ENCODE data around the gene STK24.

Gene STK24

GRCh38 chr13:98411617-98412265 is 165.2 kb downstream of the STK24 start:
- TF ChIP-seq RARB (CRISPR knock-in tag; IDR thresholded peaks at IDR 0.05): no peak
- TF ChIP-seq ISL1 (CRISPR knock-in tag; IDR thresholded peaks at IDR 0.05): no peak
- TF ChIP-seq ZFP3 (CRISPR knock-in tag; IDR thresholded peaks at IDR 0.05): no peak
- TF ChIP-seq ZNF565 (CRISPR knock-in tag; conservative IDR thresholded peaks at IDR 0.05; ENCODE audit: low read depth): no peak
- no peak for TF ChIP-seq ZNF70 (CRISPR knock-in tag; IDR thresholded peaks at IDR 0.05)
- no peak for TF ChIP-seq ARNTL (CRISPR knock-in tag; IDR thresholded peaks at IDR 0.05; ENCODE audit: borderline replicate concordance, low read depth)
- TF ChIP-seq, protein P1, sequence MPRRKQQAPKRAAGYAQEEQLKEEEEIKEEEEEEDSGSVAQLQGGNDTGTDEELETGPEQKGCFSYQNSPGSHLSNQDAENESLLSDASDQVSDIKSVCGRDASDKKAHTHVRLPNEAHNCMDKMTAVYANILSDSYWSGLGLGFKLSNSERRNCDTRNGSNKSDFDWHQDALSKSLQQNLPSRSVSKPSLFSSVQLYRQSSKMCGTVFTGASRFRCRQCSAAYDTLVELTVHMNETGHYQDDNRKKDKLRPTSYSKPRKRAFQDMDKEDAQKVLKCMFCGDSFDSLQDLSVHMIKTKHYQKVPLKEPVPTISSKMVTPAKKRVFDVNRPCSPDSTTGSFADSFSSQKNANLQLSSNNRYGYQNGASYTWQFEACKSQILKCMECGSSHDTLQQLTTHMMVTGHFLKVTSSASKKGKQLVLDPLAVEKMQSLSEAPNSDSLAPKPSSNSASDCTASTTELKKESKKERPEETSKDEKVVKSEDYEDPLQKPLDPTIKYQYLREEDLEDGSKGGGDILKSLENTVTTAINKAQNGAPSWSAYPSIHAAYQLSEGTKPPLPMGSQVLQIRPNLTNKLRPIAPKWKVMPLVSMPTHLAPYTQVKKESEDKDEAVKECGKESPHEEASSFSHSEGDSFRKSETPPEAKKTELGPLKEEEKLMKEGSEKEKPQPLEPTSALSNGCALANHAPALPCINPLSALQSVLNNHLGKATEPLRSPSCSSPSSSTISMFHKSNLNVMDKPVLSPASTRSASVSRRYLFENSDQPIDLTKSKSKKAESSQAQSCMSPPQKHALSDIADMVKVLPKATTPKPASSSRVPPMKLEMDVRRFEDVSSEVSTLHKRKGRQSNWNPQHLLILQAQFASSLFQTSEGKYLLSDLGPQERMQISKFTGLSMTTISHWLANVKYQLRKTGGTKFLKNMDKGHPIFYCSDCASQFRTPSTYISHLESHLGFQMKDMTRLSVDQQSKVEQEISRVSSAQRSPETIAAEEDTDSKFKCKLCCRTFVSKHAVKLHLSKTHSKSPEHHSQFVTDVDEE (CRISPR knock-in tag; IDR thresholded peaks at IDR 0.05): no peak
- TF ChIP-seq PPARA (CRISPR knock-in tag; IDR thresholded peaks at IDR 0.05; ENCODE audit: borderline replicate concordance): no peak
- ATAC-seq: no peak

GRCh38 chr13:98411013-98411412 is 165.9 kb downstream of the STK24 start:
- no peak for ATAC-seq
- no peak for TF ChIP-seq CREB5 (CRISPR knock-in tag; IDR thresholded peaks at IDR 0.05; ENCODE audit: low read depth)
- no peak for TF ChIP-seq OSR1 (CRISPR knock-in tag; IDR thresholded peaks at IDR 0.05)
- TF ChIP-seq, protein P2, sequence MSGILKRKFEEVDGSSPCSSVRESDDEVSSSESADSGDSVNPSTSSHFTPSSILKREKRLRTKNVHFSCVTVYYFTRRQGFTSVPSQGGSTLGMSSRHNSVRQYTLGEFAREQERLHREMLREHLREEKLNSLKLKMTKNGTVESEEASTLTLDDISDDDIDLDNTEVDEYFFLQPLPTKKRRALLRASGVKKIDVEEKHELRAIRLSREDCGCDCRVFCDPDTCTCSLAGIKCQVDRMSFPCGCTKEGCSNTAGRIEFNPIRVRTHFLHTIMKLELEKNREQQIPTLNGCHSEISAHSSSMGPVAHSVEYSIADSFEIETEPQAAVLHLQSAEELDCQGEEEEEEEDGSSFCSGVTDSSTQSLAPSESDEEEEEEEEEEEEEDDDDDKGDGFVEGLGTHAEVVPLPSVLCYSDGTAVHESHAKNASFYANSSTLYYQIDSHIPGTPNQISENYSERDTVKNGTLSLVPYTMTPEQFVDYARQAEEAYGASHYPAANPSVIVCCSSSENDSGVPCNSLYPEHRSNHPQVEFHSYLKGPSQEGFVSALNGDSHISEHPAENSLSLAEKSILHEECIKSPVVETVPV (CRISPR knock-in tag; IDR thresholded peaks at IDR 0.05): no peak
- no peak for TF ChIP-seq RARB (CRISPR knock-in tag; IDR thresholded peaks at IDR 0.05)
- TF ChIP-seq ZNF8 (CRISPR knock-in tag; IDR thresholded peaks at IDR 0.05): no peak
- TF ChIP-seq PATZ1 (CRISPR knock-in tag; IDR thresholded peaks at IDR 0.05; ENCODE audit: borderline replicate concordance): no peak
- no peak for TF ChIP-seq ZC3H10 (CRISPR knock-in tag; IDR thresholded peaks at IDR 0.05)
- TF ChIP-seq ISL1 (CRISPR knock-in tag; IDR thresholded peaks at IDR 0.05): no peak
- no peak for TF ChIP-seq SNAI2 (CRISPR knock-in tag; IDR thresholded peaks at IDR 0.05)
- no peak for TF ChIP-seq ZFP3 (CRISPR knock-in tag; IDR thresholded peaks at IDR 0.05)
- TF ChIP-seq ESRRG (CRISPR knock-in tag; IDR thresholded peaks at IDR 0.05): no peak
- TF ChIP-seq CSDC2 (CRISPR knock-in tag; IDR thresholded peaks at IDR 0.05): no peak

GRCh38 chr13:98410612-98411011 is 166.3 kb downstream of the STK24 start:
- no peak for ATAC-seq
- no peak for TF ChIP-seq ISL1 (CRISPR knock-in tag; IDR thresholded peaks at IDR 0.05)
- TF ChIP-seq GLIS3 (CRISPR knock-in tag; IDR thresholded peaks at IDR 0.05): no peak
- TF ChIP-seq ZFP30 (CRISPR knock-in tag; IDR thresholded peaks at IDR 0.05): no peak
- TF ChIP-seq ZC3H10 (CRISPR knock-in tag; IDR thresholded peaks at IDR 0.05): no peak
- TF ChIP-seq, protein P2 (CRISPR knock-in tag; IDR thresholded peaks at IDR 0.05): no peak
- TF ChIP-seq ZNF8 (CRISPR knock-in tag; IDR thresholded peaks at IDR 0.05): no peak
- no peak for TF ChIP-seq CSDC2 (CRISPR knock-in tag; IDR thresholded peaks at IDR 0.05)
- no peak for TF ChIP-seq OSR1 (CRISPR knock-in tag; IDR thresholded peaks at IDR 0.05)
- TF ChIP-seq ESRRG (CRISPR knock-in tag; IDR thresholded peaks at IDR 0.05): no peak
- TF ChIP-seq TCF4 (CRISPR knock-in tag; IDR thresholded peaks at IDR 0.05; ENCODE audit: borderline replicate concordance): no peak
- no peak for TF ChIP-seq ZNF70 (CRISPR knock-in tag; IDR thresholded peaks at IDR 0.05)
- TF ChIP-seq TOX (CRISPR knock-in tag; IDR thresholded peaks at IDR 0.05; ENCODE audit: borderline replicate concordance): no peak
- TF ChIP-seq RARB (CRISPR knock-in tag; IDR thresholded peaks at IDR 0.05): no peak
- TF ChIP-seq ZNF565 (CRISPR knock-in tag; conservative IDR thresholded peaks at IDR 0.05; ENCODE audit: low read depth): no peak
- no peak for TF ChIP-seq ZFP3 (CRISPR knock-in tag; IDR thresholded peaks at IDR 0.05)
- TF ChIP-seq POU6F1 (CRISPR knock-in tag; IDR thresholded peaks at IDR 0.05; ENCODE audit: borderline replicate concordance, low read depth): no peak
- TF ChIP-seq, protein P1 (CRISPR knock-in tag; IDR thresholded peaks at IDR 0.05): no peak
- no peak for TF ChIP-seq PPARA (CRISPR knock-in tag; IDR thresholded peaks at IDR 0.05; ENCODE audit: borderline replicate concordance)
